ENCODE measurements around the gene ASB9. TPM values are rescaled to one million over a fixed set of nuclear protein-coding genes. Genes with fewer than 3 reads are reported as not detected.

Gene ASB9
- total and polyA plus RNA-seq, 8 donors, result 1.5 to 41.7 (median 4.1) TPM

- Histone ChIP-seq H3K4me1 (no peaks in the 10 kb centered on the region), H3K9me3 (no peaks in the 10 kb centered on the region), H3K27me3 (peaks cover 0 to 4% (median 0%) of the 10 kb centered on the region in 4 donors), H3K36me3 (no peaks in the 10 kb centered on the region), H3K4me3 (no peak overlapping the region), H3K27ac (no peak overlapping the region)
- TF ChIP-seq CTCF (IDR thresholded peaks at IDR 0.05), result no peak
- ATAC-seq, result no peak
- no peak for FAIRE-seq
- 85 to 91% methylated on average over 3 of the region's 3 CpGs for WGBS, 2 donors
- no peak for DNase-seq
- intact Hi-C loops (cut with DNase I), result no loop called here
These were observed 33.7 kb downstream of the ASB9 start for GRCh38 chrX:15236146-15236545.

GRCh38 chrX:15235001-15235400, 34.9 kb downstream of the ASB9 start:
- DNase-seq, result no peak
- H3K27ac ChIP-seq, result no peak overlapping the region
- no peaks in the 10 kb centered on the region for H3K9me3 ChIP-seq
- no peak overlapping the region for H3K4me3 ChIP-seq
- H3K4me1 ChIP-seq, result no peaks in the 10 kb centered on the region
- peaks cover 0 to 4% (median 0%) of the 10 kb centered on the region in 4 donors for H3K27me3 ChIP-seq
- no peaks in the 10 kb centered on the region for H3K36me3 ChIP-seq
- intact Hi-C loops (cut with DNase I), result no loop called here
- no peak for ATAC-seq
- 25 to 28% methylated on average over 1 of the region's 1 CpG for WGBS, 2 donors
- no peak for TF ChIP-seq CTCF (IDR thresholded peaks at IDR 0.05)
- FAIRE-seq, result no peak

GRCh38 chrX:15233416-15234015, 36.4 kb downstream of the ASB9 start:
- no peak overlapping the region for H3K4me3 ChIP-seq
- ATAC-seq (no peak), DNase-seq (no peak), FAIRE-seq (no peak)
- no peak for TF ChIP-seq CTCF (IDR thresholded peaks at IDR 0.05)
- no peaks in the 10 kb centered on the region for H3K36me3 ChIP-seq
- peaks cover 0 to 4% (median 0%) of the 10 kb centered on the region in 4 donors for H3K27me3 ChIP-seq
- intact Hi-C loops (cut with DNase I), result no loop called here
- no peaks in the 10 kb centered on the region for H3K9me3 ChIP-seq
- no peak overlapping the region for H3K27ac ChIP-seq
- 53 to 55% methylated on average over 3 of the region's 3 CpGs for WGBS, 2 donors
- H3K4me1 ChIP-seq, result no peaks in the 10 kb centered on the region

- FAIRE-seq (no peak), DNase-seq (no peak), ATAC-seq (no peak)
- Histone ChIP-seq H3K4me3 (no peak overlapping the region), H3K4me1 (no peaks in the 10 kb centered on the region), H3K9me3 (no peaks in the 10 kb centered on the region), H3K27me3 (no peaks in the 10 kb centered on the region), H3K36me3 (no peaks in the 10 kb centered on the region), H3K27ac (no peak overlapping the region)
- no peak for TF ChIP-seq CTCF (IDR thresholded peaks at IDR 0.05)
- 50 to 62% methylated on average over 1 of the region's 1 CpG for WGBS, 2 donors
- intact Hi-C loops (cut with DNase I), result no loop called here
These were observed 45.1 kb downstream of the ASB9 start for GRCh38 chrX:15224747-15225146.

GRCh38 chrX:15221321-15221720, 48.6 kb downstream of the ASB9 start:
- FAIRE-seq (no peak), DNase-seq (no peak), ATAC-seq (no peak)
- no peaks in the 10 kb centered on the region for H3K4me1 ChIP-seq
- intact Hi-C loops (cut with DNase I), result no loop called here
- no peak overlapping the region for H3K4me3 ChIP-seq
- no peaks in the 10 kb centered on the region for H3K36me3 ChIP-seq
- no peaks in the 10 kb centered on the region for H3K27me3 ChIP-seq
- no peak for TF ChIP-seq CTCF (IDR thresholded peaks at IDR 0.05)
- no peaks in the 10 kb centered on the region for H3K9me3 ChIP-seq
- no peak overlapping the region for H3K27ac ChIP-seq

Data from pancreas (tissue), 10 donors.